ENCODE measurements around the gene CAMSAP3.

Gene CAMSAP3

DNA sequence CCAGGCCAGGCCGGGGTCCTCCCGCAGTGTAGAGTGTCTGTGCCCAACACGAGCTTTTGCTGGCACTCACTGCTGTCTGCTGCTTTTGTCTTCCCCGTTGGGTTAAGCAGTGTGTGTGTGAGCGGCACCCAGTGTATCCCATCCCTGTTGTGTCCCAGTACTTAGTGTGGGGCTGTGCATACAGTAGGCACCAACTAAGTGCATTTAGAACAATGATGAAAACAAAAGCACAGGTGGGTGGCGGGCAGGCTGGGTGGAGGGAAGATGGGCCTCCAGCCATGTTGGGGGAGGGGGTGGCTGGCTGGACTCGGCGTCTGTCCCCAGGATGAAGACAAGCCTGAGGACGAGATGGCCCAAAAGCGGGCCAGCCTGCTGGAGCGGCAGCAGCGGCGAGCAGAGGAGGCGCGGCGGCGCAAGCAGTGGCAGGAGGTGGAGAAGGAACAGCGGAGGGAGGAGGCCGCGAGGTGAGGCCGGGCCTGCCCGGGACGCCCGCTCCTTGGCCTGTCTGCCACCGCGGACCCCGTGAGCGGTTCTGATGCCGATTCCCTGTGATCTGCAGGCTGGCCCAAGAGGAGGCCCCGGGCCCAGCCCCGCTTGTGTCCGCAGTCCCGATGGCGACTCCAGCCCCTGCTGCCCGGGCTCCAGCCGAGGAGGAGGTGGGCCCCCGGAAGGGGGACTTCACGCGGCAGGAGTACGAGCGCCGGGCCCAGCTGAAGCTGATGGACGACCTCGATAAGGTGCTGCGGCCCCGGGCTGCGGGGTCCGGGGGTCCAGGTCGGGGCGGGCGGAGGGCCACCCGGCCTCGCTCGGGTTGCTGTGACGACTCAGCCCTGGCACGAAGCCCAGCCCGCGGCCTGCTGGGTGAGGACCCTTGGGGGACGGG, 19.4 kb downstream of the CAMSAP3 start:
- no peak for DNase-seq

DNA sequence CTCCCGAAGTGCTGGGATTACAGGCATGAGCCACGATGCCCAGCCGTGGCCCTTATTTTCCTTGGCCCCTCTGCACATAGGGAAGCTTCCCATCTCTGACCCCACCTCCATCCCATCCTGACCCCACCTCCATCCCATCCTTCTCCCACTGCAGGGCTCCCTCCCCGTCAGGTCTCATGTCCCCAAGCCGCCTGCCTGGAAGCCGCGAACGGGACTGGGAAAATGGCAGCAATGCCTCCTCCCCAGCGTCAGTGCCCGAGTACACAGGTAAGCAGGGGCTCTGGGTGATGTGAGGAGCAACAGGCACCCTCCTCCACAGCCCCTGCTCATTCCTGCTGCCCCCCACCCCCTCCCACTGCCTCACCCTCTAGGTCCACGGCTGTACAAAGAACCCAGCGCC, 21.5 kb downstream of the CAMSAP3 start:
- no peak for DNase-seq

- no peak for DNase-seq
Observed at GRCh38 chr19:7617735-7618134, 22.1 kb downstream of the CAMSAP3 start.

DNA sequence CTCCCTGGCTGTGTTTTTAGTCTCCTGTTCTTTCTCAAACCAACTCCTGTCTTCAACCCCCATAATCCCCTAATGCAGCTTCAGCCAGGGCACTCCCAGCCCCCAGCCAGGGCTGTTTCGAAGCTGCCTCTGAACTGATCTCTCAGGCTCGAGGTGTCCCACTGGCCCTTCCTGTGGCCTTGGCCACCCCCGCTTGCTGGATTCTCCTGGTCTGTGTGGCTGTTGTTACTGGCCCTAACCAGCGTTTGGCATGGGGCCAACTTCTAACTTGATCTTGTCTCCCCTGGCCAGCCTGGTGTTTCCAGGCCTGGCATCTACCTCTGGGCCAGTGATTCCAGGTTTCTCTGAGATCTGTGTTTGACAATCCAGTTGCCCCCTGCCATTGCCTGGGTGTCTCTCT, 22.7 kb downstream of the CAMSAP3 start:
- DNase-seq: no peak

- DNase-seq: no peak
Observed at GRCh38 chr19:7618771-7619510, 23.3 kb downstream of the CAMSAP3 start.

DNA sequence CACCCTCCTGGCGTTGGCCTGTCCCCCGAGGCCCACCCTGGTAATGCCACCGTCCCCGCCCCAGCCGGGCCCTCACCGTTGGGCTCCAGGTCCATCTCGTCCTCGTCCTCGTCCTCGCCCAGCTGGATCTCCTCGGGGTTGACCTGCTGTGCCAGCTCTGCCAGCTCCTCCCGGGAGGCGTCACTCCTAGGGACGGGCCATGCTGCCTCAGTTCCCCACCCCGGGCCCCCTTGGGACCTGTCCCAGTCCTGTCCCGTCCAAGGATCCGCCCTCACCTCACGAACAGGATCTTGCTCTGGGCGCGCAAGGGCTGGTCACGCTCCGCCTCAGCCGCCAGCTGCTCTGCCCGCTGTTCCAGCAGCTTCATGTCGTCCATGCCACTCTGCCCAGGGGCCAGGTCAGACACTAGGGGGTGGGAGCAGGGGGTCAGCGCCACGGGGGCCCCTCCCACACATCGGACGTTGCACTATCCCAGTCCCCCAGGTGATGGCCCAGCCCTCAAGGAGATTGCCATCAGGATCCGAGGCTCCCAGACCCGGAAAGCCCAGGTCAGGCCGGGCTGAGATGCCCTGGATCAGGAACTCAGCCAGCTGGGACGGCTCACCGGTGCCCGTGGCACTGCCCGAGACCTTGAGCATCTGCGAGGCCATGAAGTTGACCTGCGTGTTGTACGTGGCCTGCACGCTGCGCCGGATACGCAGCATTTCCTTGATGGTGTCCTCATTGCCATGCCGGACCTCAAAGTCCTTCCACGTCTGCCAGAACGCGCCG, 24.2 kb downstream of the CAMSAP3 start:
- no peak for DNase-seq

DNA sequence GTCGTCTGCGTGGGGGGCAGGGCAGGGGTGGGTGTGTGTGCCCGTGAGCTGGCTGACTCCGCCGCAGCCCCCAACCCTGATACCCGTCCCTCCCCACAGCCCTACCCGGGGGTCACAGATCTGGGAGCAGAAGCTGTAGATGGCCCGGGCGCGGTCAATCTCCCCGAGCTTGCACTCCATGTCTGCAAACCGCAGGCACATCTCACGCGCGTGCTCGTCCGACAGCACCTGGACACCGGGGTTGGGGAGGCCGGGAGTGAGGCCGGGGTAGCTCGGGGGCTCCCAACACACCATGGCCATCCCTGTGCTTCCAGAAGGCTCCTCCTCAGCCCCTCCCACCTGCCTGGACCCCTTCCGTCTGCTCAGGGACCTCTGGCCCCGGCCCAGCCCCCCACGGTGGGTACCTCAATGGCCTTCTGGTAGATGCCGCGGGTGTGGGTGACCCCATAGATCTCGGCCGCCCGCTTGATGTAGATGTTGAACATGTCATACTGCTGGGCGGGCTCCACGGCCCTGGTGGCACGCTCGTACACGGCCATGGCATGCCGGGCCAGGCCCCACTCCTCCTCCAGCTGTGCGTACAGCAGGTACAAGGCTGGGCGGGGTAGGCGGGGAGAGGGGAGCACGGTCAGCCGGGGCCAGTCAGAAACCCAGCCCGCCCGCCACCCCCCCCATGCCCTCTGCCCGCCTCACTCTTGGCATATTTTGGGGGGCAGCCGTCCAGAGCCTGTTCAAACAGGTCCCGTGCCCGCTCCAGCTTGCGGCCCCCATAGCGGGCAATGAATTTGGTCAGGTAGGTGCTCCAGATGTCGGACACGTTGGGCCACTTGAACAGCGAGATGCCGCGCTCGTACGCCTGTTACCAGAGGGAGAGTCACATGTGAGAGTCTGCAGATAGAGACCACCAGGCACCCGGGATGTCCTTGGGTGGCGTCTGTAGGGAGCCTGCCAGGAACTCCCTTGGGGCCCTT, 25.1 kb downstream of the CAMSAP3 start:
- no peak for DNase-seq

DNA sequence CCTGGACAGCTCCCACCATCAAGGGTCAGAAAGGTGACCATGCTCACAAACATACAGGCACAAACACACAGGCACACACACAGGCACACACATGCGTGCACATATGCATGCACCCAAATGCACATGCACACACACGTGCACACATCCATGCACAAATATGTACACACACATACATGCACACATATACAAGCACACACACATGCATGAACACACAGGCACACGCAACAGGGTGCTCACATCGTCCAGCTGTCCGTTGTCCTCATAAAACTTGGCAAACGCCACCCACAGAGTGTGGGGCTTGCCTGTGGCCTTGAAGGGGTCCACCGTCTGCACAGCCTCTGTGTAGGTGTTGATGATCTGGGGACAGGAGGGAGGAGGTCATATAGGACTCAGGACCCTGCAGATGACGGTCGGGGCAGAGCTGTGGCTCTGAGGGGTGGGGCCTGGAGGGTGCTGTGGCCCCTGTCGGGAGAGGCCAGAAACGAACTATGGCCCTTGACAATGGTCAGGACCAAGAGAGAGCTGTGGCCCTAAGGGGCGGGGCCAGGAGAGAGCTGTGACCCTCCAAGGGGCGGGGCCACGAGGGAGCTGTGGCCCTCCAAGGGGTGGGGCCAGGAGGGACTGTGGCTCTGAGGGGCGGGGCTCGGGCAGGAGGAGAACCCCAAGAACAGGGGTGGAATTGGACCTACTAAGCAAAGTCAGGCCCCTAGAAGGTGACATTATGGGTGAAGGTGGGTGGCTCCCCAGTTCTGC, 27.4 kb downstream of the CAMSAP3 start:
- no peak for DNase-seq

GRCh38 chr19:7623725-7624603, 28.3 kb downstream of the CAMSAP3 start:
- no peak for DNase-seq

GRCh38 chr19:7624810-7625209, 29.1 kb downstream of the CAMSAP3 start:
- DNase-seq: no peak

GRCh38 chr19:7625763-7626372, 30.2 kb downstream of the CAMSAP3 start:
- DNase-seq: no peak

DNA sequence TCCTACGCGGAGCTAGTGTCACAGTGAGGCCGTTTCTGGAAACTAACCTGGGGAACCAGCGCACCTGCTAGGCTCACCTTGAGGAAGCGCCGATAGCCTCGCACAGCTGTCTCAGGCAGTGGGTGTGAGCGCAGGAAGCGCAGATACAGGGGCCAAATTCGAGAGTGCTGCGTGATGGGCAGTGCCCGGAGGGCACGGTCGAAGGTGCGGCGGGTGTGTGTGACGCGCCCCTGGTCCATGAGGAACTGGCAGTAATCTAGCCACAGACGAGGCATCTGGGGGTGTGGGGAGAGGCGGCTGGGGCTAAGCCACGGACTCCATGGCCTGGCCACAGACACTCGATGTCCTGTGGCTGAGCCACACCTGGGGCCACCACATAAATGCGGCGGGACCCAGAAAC, 31.5 kb downstream of the CAMSAP3 start:
- no peak for DNase-seq

DNA sequence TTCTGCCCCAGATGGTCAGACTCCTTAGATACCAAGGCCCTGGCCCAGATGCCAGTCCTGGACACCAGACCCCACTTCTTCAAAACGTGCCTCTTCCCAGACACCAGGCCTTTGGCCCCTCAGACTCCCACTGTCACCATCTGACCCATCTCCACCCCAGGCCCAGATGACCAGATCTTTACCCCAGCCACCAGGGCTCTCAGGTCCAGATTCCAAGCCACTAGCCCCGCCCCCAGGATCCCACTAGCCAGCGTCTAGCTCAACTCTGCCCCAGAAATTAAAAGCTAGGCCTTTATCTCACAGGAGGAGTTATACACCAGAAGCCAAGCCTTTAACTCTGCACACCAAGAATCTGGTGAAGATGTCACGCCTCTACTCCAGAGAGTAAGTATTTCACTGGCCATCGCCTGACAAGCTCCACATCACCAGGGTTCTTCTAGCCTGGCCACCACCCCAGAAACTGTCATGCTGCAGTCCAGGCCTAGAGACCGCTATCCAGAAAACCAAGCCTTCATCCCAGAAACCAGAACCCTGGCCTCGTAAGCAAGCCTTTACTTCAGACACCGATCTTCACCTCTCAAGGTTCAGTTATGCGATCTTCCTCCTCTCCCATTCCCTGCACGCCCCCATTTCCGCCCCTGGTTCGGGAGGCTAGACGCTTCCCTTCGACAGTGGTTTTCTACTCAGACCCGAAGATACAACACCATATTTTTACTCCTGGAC, 33.1 kb downstream of the CAMSAP3 start:
- no peak for DNase-seq

DNA sequence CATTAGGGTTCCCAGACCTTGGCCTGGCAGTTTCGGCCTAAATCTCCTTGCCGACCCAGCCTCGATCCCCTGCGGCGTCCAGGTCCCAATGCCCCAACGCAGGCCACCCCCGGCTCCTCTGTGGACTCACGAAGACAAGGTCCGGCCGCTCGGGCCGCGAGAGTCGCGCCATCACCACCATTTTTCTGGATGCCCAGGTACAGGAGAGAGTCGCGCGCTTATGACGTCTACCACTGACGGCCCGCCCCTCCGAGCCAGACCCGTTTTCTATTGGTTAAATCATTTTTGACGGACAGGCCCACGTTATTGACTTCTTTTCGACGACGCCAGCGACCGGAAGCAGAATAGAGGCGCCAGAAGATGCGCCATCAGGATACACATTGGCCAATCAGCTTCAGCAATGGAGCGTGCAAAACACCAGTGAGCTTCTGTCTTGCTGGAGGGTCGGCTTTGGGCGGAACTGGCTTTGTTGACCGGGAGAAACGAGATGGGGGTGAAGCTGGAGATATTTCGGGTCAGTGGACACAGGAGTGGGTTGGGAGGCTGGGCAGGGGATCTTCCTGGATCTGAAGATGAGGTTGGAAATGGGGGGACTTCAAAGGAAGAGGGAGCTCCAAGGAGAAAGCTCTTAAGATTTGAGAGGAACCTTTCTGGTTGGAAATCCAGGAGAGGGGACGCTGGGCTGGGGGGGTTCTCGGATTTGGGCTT, 33.8 kb downstream of the CAMSAP3 start, which contains the start of the genes PET100 and XAB2:
Gene PET100, plus strand, starts transcription at position 447 of the 708 bp plus-strand sequence. Its CDS starts 41 bp downstream, at position 488.
Gene XAB2, minus strand, starts transcription at position 199 of the 708 bp plus-strand sequence. Its CDS starts 18 bp downstream, at position 181.
- peak; percentile 97 for DNase-seq

- no peak for DNase-seq
Observed at GRCh38 chr19:7631577-7631976, 35.9 kb downstream of the CAMSAP3 start.

GRCh38 chr19:7632340-7633203, 36.9 kb downstream of the CAMSAP3 start:
- DNase-seq: no peak

DNA sequence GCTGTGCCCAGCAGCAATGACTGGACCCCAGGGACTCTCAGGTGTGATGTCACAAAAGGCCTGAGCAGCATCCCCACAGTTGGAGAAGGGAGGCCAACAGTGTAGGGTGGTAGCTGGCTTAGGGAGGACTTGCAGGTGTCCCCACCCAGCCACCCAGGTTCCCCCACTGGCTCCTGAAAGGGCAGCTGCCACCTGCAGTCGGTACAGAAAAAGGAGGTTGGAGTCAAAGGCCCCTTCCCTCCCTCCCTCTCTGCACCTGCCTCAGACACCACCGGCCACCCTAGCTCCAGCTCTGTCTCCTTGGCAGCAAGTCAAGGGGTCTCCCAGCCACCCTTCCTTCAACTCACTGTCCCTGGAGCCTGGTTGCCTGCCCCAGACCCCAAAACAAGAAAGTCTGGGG, 38.0 kb downstream of the CAMSAP3 start, which contains the start of gene PCP2:
Gene PCP2, minus strand, starts transcription at position 22 of the 400 bp plus-strand sequence. CDS start 262 bp downstream, outside the sequence.
- no peak for DNase-seq
